Heart left ventricle (tissue), 16 donors: ENCODE data around the gene KIF17. TPM values are rescaled to one million over a fixed set of nuclear protein-coding genes. Genes with fewer than 3 reads are reported as not detected.

Experiments
- ATAC-seq, 4 donors: fragments of 200-7000 bp; cut with Tn5 transposase; one replicate each; pipeline ENCODE4 v1.9.1; 2020 to 2022; ENCODE audit warnings: moderate library complexity in 4 of 4, mild to moderate bottlenecking in 3 of 4, moderate number of reproducible peaks in 1 of 4
- DNase-seq, 5 donors: peaks; one replicate each; pipeline ENCODE4 v3.0.0-alpha.2; 2020
- H3K27ac ChIP-seq, 12 donors: fragments of 200-600 bp; sonication (generic) in 4 of 12; one replicate each; pipeline versions ENCODE4 v1.5.0 to v1.8.0; 2016 to 2022; ENCODE audit warnings: mild to moderate bottlenecking in 2 of 12
- H3K27me3 ChIP-seq, 9 donors: fragments of 200-600 bp; sonication (generic) in 2 of 9; one replicate each; pipeline versions ENCODE4 v1.5.1 to v1.8.0; 2016 to 2022; ENCODE audit warnings: mild to moderate bottlenecking in 3 of 9
- H3K36me3 ChIP-seq, 9 donors: fragments of 200-600 bp; sonication (generic) in 2 of 9; one replicate each; pipeline versions ENCODE4 v1.5.0 to v1.8.0; 2018 to 2022; ENCODE audit warnings: mild to moderate bottlenecking in 2 of 9
- H3K4me1 ChIP-seq, 12 donors: fragments of 200-600 bp; sonication (generic) in 4 of 12; one replicate each; pipeline versions ENCODE4 v1.5.0 to v1.8.0; 2016 to 2022; ENCODE audit warnings: mild to moderate bottlenecking in 3 of 12
- H3K4me3 ChIP-seq, 12 donors: fragments of 200-600 bp; sonication (generic) in 4 of 12; one replicate each; pipeline versions ENCODE4 v1.5.0 to v1.8.0; 2017 to 2022; ENCODE audit warnings: mild to moderate bottlenecking in 9 of 12, moderate library complexity in 4 of 12
- H3K9me3 ChIP-seq, 12 donors: fragments of 200-600 bp; sonication (generic) in 4 of 12; one replicate each; pipeline versions ENCODE4 v1.5.0 to v1.8.0; 2016 to 2022; ENCODE audit warnings: mild to moderate bottlenecking in 1 of 12
- POLR2A ChIP-seq, 2 donors: fragments of 450-650 bp; IDR thresholded peaks; one replicate each; pipeline ENCODE4 v1.6.1; 2017; ENCODE audit warnings: antibody characterized with exemption in 2 of 2, mild to moderate bottlenecking in 2 of 2, moderate library complexity in 2 of 2
- WGBS, 4 donors: extraction: QIAGEN DNeasy Blood & Tissue Kit in 2 of 4; methylation state at CpG; one replicate each; pipeline versions ENCODE4 v1.1.5 to v1.1.7; 2013 to 2018; 5-methylcytosine and 5-hydroxymethylcytosine counted together
- intact Hi-C, 10 donors: fragments of 100-400 bp; cut with DNase I; formaldehyde crosslinking; loops; one replicate each; pipeline versions ENCODE4 v1.11.1 to v1.14.2; 2022
- polyA plus RNA-seq, 2 donors: library from polyadenylated mRNA; stranded (reverse); fragments of 200-250 nt; gene quantifications; one replicate each; pipeline ENCODE4 v1.2.3, GENCODE V29; 2013
- total RNA-seq, 9 donors: library from RNA; depleted of rRNA in 2 of 9; stranded (reverse); fragments of >200 nt in 2 of 9; fragmentation: NEBNext Ultra II Directional in 3 of 9; extraction: Animal tissue kit (Norgen Biotek cat#: 25700) in 3 of 9; gene quantifications; one replicate each; pipeline versions ENCODE4 v1.1.0 to v1.2.4, GENCODE V29; 2016 to 2023
- TF ChIP-seq, protein P1 (sequence below), 12 donors: fragments of 200-600 bp; sonication (generic) in 4 of 12; IDR thresholded peaks; one replicate each; pipeline versions ENCODE4 v1.5.0 to v1.8.0; 2018 to 2022; ENCODE audit warnings: antibody characterized with exemption in 12 of 12, mild to moderate bottlenecking in 5 of 12
- donor health status: ischemic (EF 13 %, LVEDD 7.1; RV severe dilation, severe dysfunction).
- donor health status: healthy with polysubstance abuse.
- donor health status: DM: no; HTN: yes; CAD: no.
- donor health status: DM: no; HTN: no; CAD: no.
- donor health status: ischemic (EF 25% LVEDD 6.9; RV normal size, moderate dysfunction).
- donor health status: ischemic (EF 25% LVEDD 5.7; RV mildly dilated, moderate dysfunction).
- donor health status: healthy.
- donor health status: DM: yes; HTN: yes; CAD: no.
- donor health status: ischemic (EF 35%, LVEDD 5.7; RV mildly dilated, moderate dysfunction).
- donor health status: nonischemic (EF 11% LVEDD 7.7; RV severe dilation, severe dysfunction).
- donor health status: DM: yes; HTN: yes; CAD: no.
- donor health status: PGD.
- donor health status: ischemic (EF 29% LVEDD 5.4; RV normal size, mild dysfunction).
- donor health status: nonischemic (EF 23%, LVEDD 6.1; RV moderate dilation, normal function).

The KIF17 gene
- total and polyA plus RNA-seq, 11 donors, result 1.6 to 9.3 (median 3.4) TPM

DNA sequence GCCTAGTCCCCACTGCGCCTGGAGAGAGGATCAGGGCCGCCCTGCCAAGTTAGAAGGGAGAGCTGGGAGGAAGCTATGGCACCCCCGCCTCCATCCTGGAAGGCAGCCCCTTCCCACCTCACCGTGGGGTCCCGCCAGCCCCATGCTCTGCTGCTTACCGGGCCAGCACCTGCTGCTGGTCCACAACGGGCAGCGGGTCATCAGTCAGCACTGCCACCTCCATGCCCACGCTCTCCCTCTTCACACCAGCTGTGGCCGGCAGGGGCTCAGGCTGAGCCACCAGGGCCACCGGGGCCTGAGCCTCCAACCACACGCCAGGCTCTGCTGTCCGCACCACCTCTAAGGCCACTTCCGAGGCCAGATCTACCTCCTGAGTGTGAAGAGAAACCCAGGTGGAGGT lies 33.2 kb downstream of the KIF17 start:
- DNase-seq (peak in 1 of 5 donors; percentile 51), ATAC-seq (peak in 2 of 4 donors; percentile 4 to 18)
- Histone ChIP-seq H3K27ac (peak overlapping the region; percentile 78 to 95 (median 88)), H3K4me3 (peak overlapping the region; percentile 12 to 67 (median 53)), H3K27me3 (no peaks in the 10 kb centered on the region), H3K36me3 (peaks cover 0 to 7% (median 0%) of the 10 kb centered on the region in 9 donors), H3K4me1 (peaks cover 0 to 34% (median 14%) of the 10 kb centered on the region in 12 donors), H3K9me3 (no peaks in the 10 kb centered on the region)
- no peak for TF ChIP-seq POLR2A (IDR thresholded peaks at IDR 0.05)
- TF ChIP-seq, protein P1, sequence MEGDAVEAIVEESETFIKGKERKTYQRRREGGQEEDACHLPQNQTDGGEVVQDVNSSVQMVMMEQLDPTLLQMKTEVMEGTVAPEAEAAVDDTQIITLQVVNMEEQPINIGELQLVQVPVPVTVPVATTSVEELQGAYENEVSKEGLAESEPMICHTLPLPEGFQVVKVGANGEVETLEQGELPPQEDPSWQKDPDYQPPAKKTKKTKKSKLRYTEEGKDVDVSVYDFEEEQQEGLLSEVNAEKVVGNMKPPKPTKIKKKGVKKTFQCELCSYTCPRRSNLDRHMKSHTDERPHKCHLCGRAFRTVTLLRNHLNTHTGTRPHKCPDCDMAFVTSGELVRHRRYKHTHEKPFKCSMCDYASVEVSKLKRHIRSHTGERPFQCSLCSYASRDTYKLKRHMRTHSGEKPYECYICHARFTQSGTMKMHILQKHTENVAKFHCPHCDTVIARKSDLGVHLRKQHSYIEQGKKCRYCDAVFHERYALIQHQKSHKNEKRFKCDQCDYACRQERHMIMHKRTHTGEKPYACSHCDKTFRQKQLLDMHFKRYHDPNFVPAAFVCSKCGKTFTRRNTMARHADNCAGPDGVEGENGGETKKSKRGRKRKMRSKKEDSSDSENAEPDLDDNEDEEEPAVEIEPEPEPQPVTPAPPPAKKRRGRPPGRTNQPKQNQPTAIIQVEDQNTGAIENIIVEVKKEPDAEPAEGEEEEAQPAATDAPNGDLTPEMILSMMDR (IDR thresholded peaks at IDR 0.05), result no peak
- intact Hi-C loops, result loop anchor here in 1 of 10 donors (5.0 kb wide), 1 partner anchor 48 kb away; the partner anchor contains the start of gene SH2D5
- WGBS, 4 donors, result 59 to 76% (median 74%) methylated on average over 9 to 14 of the region's 14 CpGs

- DNase-seq (peak in 1 of 5 donors; percentile 56), ATAC-seq (peak in 2 of 4 donors; percentile 1 to 6)
- TF ChIP-seq POLR2A (IDR thresholded peaks at IDR 0.05), result no peak
- H3K9me3 ChIP-seq, result no peaks in the 10 kb centered on the region
- peak overlapping the region; percentile 78 to 95 (median 88) for H3K27ac ChIP-seq
- peak overlapping the region; percentile 12 to 67 (median 53) for H3K4me3 ChIP-seq
- WGBS, 4 donors, result 38 to 62% (median 54%) methylated on average over 12 to 13 of the region's 13 CpGs
- peaks cover 0 to 12% (median 0%) of the 10 kb centered on the region in 9 donors for H3K36me3 ChIP-seq
- intact Hi-C loops, result loop anchor here in 1 of 10 donors (5.0 kb wide), 1 partner anchor 48 kb away; the partner anchor contains the start of gene SH2D5
- no peaks in the 10 kb centered on the region for H3K27me3 ChIP-seq
- H3K4me1 ChIP-seq, result peaks cover 0 to 34% (median 14%) of the 10 kb centered on the region in 12 donors
Observed at GRCh38 chr1:20684050-20684620, 33.7 kb downstream of the KIF17 start.

GRCh38 chr1:20683614-20684013 lies 34.2 kb downstream of the KIF17 start:
- Histone ChIP-seq H3K4me3 (peak overlapping the region in 10 of 12 donors; percentile 44 to 67 (median 54)), H3K27me3 (no peaks in the 10 kb centered on the region), H3K4me1 (peaks cover 0 to 34% (median 14%) of the 10 kb centered on the region in 12 donors), H3K36me3 (peaks cover 0 to 14% (median 0%) of the 10 kb centered on the region in 9 donors), H3K9me3 (no peaks in the 10 kb centered on the region), H3K27ac (peak overlapping the region; percentile 78 to 95 (median 88))
- intact Hi-C loops, result loop anchor here in 1 of 10 donors (5.0 kb wide), 1 partner anchor 49 kb away; the partner anchor contains the start of gene SH2D5
- TF ChIP-seq POLR2A (IDR thresholded peaks at IDR 0.05), result no peak
- TF ChIP-seq, protein P1 (IDR thresholded peaks at IDR 0.05), result no peak
- peak in 1 of 5 donors; percentile 57 for DNase-seq
- ATAC-seq, result no peak
- WGBS, 4 donors, result 67 to 81% (median 75%) methylated on average over 10 of the region's 10 CpGs

GRCh38 chr1:20682571-20683236 lies 35.1 kb downstream of the KIF17 start:
- 56 to 76% (median 67%) methylated on average over 20 to 24 of the region's 24 CpGs for WGBS, 4 donors
- H3K27me3 ChIP-seq, result no peaks in the 10 kb centered on the region
- H3K36me3 ChIP-seq, result peaks cover 0 to 22% (median 0%) of the 10 kb centered on the region in 9 donors
- no peaks in the 10 kb centered on the region for H3K9me3 ChIP-seq
- peaks cover 0 to 34% (median 14%) of the 10 kb centered on the region in 12 donors for H3K4me1 ChIP-seq
- H3K4me3 ChIP-seq, result peak overlapping the region in 7 of 12 donors; percentile 7 to 67 (median 53)
- ATAC-seq (peak in 3 of 4 donors; percentile 16 to 28 (median 17)), DNase-seq (peak in 3 of 5 donors; percentile 33 to 65 (median 61))
- peak overlapping the region in 7 of 12 donors; percentile 8 to 95 (median 86) for H3K27ac ChIP-seq
- TF ChIP-seq, protein P1 (IDR thresholded peaks at IDR 0.05), result no peak
- TF ChIP-seq POLR2A (IDR thresholded peaks at IDR 0.05), result no peak
- intact Hi-C loops, result loop anchor here in 1 of 10 donors (5.0 kb wide), 1 partner anchor 50 kb away; the partner anchor contains the start of gene SH2D5
